K562 (cell line): ENCODE data around the gene ENTPD8. TPM values are rescaled to one million over a fixed set of nuclear protein-coding genes. Genes with fewer than 3 reads are reported as not detected.

Source experiments
- ARID3B ChIP-seq: fragments of 250-450 bp; sonication (Bioruptor Pico); IDR thresholded peaks from 2 replicates; pipeline ENCODE4 v1.4.0; 2020; ENCODE audit warnings: borderline replicate concordance
- BRF2 ChIP-seq: IDR thresholded peaks from 3 replicates; pipeline ENCODE4 v1.6.1; 2011; ENCODE audit warnings: borderline replicate concordance, mild to moderate bottlenecking; ENCODE audit not compliant: insufficient read length, insufficient read depth
- CBX1 ChIP-seq: sonication (generic); IDR thresholded peaks from 2 replicates; pipeline ENCODE4 v1.6.1; 2016; ENCODE audit warnings: antibody characterized with exemption, low read depth, mild to moderate bottlenecking
- CEBPB ChIP-seq: fragments of 450-650 bp; IDR thresholded peaks from 2 replicates; pipeline ENCODE4 v1.6.1; 2016; ENCODE audit warnings: missing genetic modification characterization, missing compliant biosample characterization
- CHD1 ChIP-seq: fragments of 200-600 bp; sonication (generic); IDR thresholded peaks from one replicate; pipeline ENCODE4 v1.6.1; 2012; ENCODE audit warnings: mild to moderate bottlenecking, moderate library complexity, low read length, inconsistent platforms
- CHD4 ChIP-seq: fragments of 200-600 bp; sonication (generic); IDR thresholded peaks from 3 replicates; pipeline ENCODE4 v1.6.1; 2012; ENCODE audit warnings: low read depth, mild to moderate bottlenecking, mixed read lengths, low read length, inconsistent platforms; ENCODE audit not compliant: insufficient read depth, insufficient replicate concordance, poor library complexity, severe bottlenecking
- CXXC5 ChIP-seq: fragments of 250-450 bp; sonication (Bioruptor Pico); IDR thresholded peaks from 2 replicates; pipeline ENCODE4 v1.8.0; 2022; ENCODE audit warnings: inconsistent platforms, mild to moderate bottlenecking, moderate library complexity
- EHMT2 ChIP-seq: fragments of 450-650 bp; IDR thresholded peaks from 2 replicates; pipeline ENCODE4 v1.6.1; 2018; ENCODE audit warnings: antibody characterized with exemption
- GATAD2A ChIP-seq: fragments of 450-650 bp; IDR thresholded peaks from 2 replicates; pipeline ENCODE4 v1.6.1; 2017
- GTF2B ChIP-seq: IDR thresholded peaks from 2 replicates; pipeline ENCODE4 v1.6.1; 2011; ENCODE audit not compliant: insufficient read length; ENCODE audit errors: extremely low read depth
- JUNB ChIP-seq: fragments of 450-650 bp; formaldehyde crosslinking; conservative IDR thresholded peaks from 2 replicates; pipeline ENCODE4 v1.4.0; 2020; ENCODE audit warnings: mild to moderate bottlenecking
- JUND ChIP-seq, 2 experiments: IDR thresholded peaks; 2 replicates in 1 of 2; 3 replicates in 1 of 2; pipeline ENCODE4 v1.6.1; 2011; ENCODE audit warnings: borderline replicate concordance in 2 of 2, low read depth in 2 of 2, low read length in 2 of 2, improper control_type of control experiment in 1 of 2, missing biosample characterization in 1 of 2, missing genetic modification characterization in 1 of 2, missing genetic modification reagents in 1 of 2
- KDM1A ChIP-seq, 2 experiments: fragments of 450-650 bp; IDR thresholded peaks; 2 replicates each; pipeline ENCODE4 v1.6.1; 2016; ENCODE audit warnings: mild to moderate bottlenecking in 2 of 2
- NR2F6 ChIP-seq: fragments of 450-650 bp; formaldehyde crosslinking; IDR thresholded peaks from 2 replicates; pipeline ENCODE4 v1.4.0; 2020; ENCODE audit warnings: mild to moderate bottlenecking
- POLR3G ChIP-seq: IDR thresholded peaks from 2 replicates; pipeline ENCODE4 v1.6.1; 2011; ENCODE audit not compliant: insufficient read length, insufficient replicate concordance; ENCODE audit errors: extremely low read depth
- RBM25 ChIP-seq: fragments of 200-400 bp; formaldehyde crosslinking; IDR thresholded peaks from 2 replicates; pipeline ENCODE4 v1.6.1; 2018; ENCODE audit warnings: low read length, low read depth, moderate library complexity; ENCODE audit not compliant: severe bottlenecking
- SMAD4 ChIP-seq: fragments of 250-450 bp; sonication (Bioruptor Pico); conservative IDR thresholded peaks from 2 replicates; pipeline ENCODE4 v1.8.0; 2021; ENCODE audit warnings: inconsistent platforms, mild to moderate bottlenecking, moderate library complexity
- TSC22D4 ChIP-seq: fragments of 450-650 bp; IDR thresholded peaks from 2 replicates; pipeline ENCODE4 v1.6.1; 2016; ENCODE audit warnings: missing genetic modification characterization, missing biosample characterization, control low read depth
- U2AF2 ChIP-seq: fragments of 200-400 bp; formaldehyde crosslinking; optimal IDR thresholded peaks from 2 replicates; pipeline ENCODE3; 2017; ENCODE audit warnings: low read depth, mild to moderate bottlenecking, low read length
- ZNF75A ChIP-seq: fragments of 450-650 bp; formaldehyde crosslinking; IDR thresholded peaks from 2 replicates; pipeline ENCODE4 v1.4.0; 2020; ENCODE audit warnings: mild to moderate bottlenecking
- polyA plus RNA-seq, 8 experiments: library from polyadenylated mRNA; depleted of rRNA in 4 of 8; stranded (reverse) in 5 of 8; unstranded in 3 of 8; fragments of >200 nt; fragmentation: Nextera tagmentation in 2 of 8; fragmentation: Illumina TruSeq in 1 of 8; extraction: Ambion mirVana in 2 of 8; extraction: Trizol in 1 of 8; gene quantifications; 2 replicates each; pipeline versions ENCODE4 v1.2.1 to v1.2.3, GENCODE V29; 2011 to 2014; ENCODE audit warnings: inconsistent platforms in 1 of 8, missing spikeins in 1 of 8
- total RNA-seq, 7 experiments: library from RNA; depleted of rRNA in 6 of 7; stranded (reverse); fragments of >200 nt in 6 of 7; fragmentation: Illumina TruSeq in 2 of 7; extraction: Trizol in 2 of 7; gene quantifications; 2 replicates each; pipeline versions ENCODE4 v1.2.1 to v1.2.3, GENCODE V29; 2011 to 2021; ENCODE audit warnings: low replicate concordance in 1 of 7
- TF ChIP-seq, protein P1 (sequence below): fragments of 450-650 bp; IDR thresholded peaks from 2 replicates; pipeline ENCODE4 v1.6.1; 2017; ENCODE audit warnings: mild to moderate bottlenecking, moderate library complexity
- TF ChIP-seq, protein P2 (sequence below): sonication (generic); formaldehyde crosslinking; IDR thresholded peaks from 2 replicates; pipeline ENCODE4 v1.9.0; 2022; ENCODE audit warnings: mild to moderate bottlenecking, missing genetic modification reagents

ENTPD8 gene
- total and polyA plus RNA-seq, 9 of the 15 experiments (the other 6 are each of a cell fraction or from before 2014, with no cell fraction given) = 0.06 to 0.27 (median 0.19) TPM; not detected in 5

- no peak for TF ChIP-seq GTF2B
- no peak for TF ChIP-seq RBM25
- TF ChIP-seq TSC22D4 (tag) = no peak
- TF ChIP-seq BRF2 = no peak
- TF ChIP-seq ZNF75A (CRISPR knock-in tag) = no peak
- TF ChIP-seq U2AF2 = no peak
- TF ChIP-seq CHD1 = no peak
- TF ChIP-seq ARID3B (CRISPR knock-in tag) = no peak
- no peak for TF ChIP-seq POLR3G
- no peak for TF ChIP-seq EHMT2
- TF ChIP-seq CXXC5 (CRISPR knock-in tag) = peak; percentile 89
- TF ChIP-seq JUNB (CRISPR knock-in tag) = no peak
- no peak for TF ChIP-seq CHD4
- TF ChIP-seq SMAD4 (CRISPR knock-in tag) = peak; percentile 64
- no peak for TF ChIP-seq KDM1A (IDR thresholded peaks at IDR 0.05)
- TF ChIP-seq CBX1 = no peak; the same call in 1 of the 2 replicates
- peak; percentile 49; the same call in 1 of the 2 replicates for TF ChIP-seq JUND (IDR thresholded peaks at IDR 0.05; ENCODE audit: borderline replicate concordance, low read depth, low read length)
- TF ChIP-seq JUND (tag; IDR thresholded peaks at IDR 0.05; ENCODE audit: borderline replicate concordance, low read depth, low read length) = no peak; the same call in 2 of the 3 replicates
- no peak for TF ChIP-seq NR2F6 (CRISPR knock-in tag)
- no peak for TF ChIP-seq GATAD2A
- TF ChIP-seq, protein P1, sequence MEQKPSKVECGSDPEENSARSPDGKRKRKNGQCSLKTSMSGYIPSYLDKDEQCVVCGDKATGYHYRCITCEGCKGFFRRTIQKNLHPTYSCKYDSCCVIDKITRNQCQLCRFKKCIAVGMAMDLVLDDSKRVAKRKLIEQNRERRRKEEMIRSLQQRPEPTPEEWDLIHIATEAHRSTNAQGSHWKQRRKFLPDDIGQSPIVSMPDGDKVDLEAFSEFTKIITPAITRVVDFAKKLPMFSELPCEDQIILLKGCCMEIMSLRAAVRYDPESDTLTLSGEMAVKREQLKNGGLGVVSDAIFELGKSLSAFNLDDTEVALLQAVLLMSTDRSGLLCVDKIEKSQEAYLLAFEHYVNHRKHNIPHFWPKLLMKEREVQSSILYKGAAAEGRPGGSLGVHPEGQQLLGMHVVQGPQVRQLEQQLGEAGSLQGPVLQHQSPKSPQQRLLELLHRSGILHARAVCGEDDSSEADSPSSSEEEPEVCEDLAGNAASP = no peak
- no peak for TF ChIP-seq CEBPB (tag)
- TF ChIP-seq, protein P2, sequence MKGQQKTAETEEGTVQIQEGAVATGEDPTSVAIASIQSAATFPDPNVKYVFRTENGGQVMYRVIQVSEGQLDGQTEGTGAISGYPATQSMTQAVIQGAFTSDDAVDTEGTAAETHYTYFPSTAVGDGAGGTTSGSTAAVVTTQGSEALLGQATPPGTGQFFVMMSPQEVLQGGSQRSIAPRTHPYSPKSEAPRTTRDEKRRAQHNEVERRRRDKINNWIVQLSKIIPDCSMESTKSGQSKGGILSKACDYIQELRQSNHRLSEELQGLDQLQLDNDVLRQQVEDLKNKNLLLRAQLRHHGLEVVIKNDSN (CRISPR knock-in tag) = no peak
Measured at GRCh38 chr9:137422604-137423513, 18.3 kb downstream of the ENTPD8 start, which contains the start of the genes EXD3 and NOXA1 (continued).
